Measurements from ENCODE around the gene WDR49.

WDR49 gene

GRCh38 chr3:167611718-167612117 is 42.0 kb downstream of the WDR49 start:
- DNase-seq, result no peak

GRCh38 chr3:167609156-167609555 is 44.6 kb downstream of the WDR49 start:
- DNase-seq, result no peak

- no peak for DNase-seq
Observed at GRCh38 chr3:167606836-167607235, 46.9 kb downstream of the WDR49 start.

- DNase-seq, result no peak
Observed at GRCh38 chr3:167605871-167606270, 47.9 kb downstream of the WDR49 start.

GRCh38 chr3:167602041-167602440 is 51.7 kb downstream of the WDR49 start:
- DNase-seq, result no peak

- no peak for DNase-seq
Observed at GRCh38 chr3:167587651-167588050, 66.1 kb downstream of the WDR49 start.

- DNase-seq, result no peak
Observed at GRCh38 chr3:167575000-167575600, 78.6 kb downstream of the WDR49 start.

- DNase-seq, result no peak
Observed at GRCh38 chr3:167572991-167573390, 80.8 kb downstream of the WDR49 start.

GRCh38 chr3:167568634-167569033 is 85.1 kb downstream of the WDR49 start:
- DNase-seq, result no peak

GRCh38 chr3:167565489-167565888 is 88.3 kb downstream of the WDR49 start:
- no peak for DNase-seq

GRCh38 chr3:167564612-167565011 is 89.1 kb downstream of the WDR49 start:
- no peak for DNase-seq

- no peak for DNase-seq
Observed at GRCh38 chr3:167559924-167560323, 93.8 kb downstream of the WDR49 start.

GRCh38 chr3:167554898-167555297 is 98.8 kb downstream of the WDR49 start:
- DNase-seq, result no peak

GRCh38 chr3:167538081-167538480 is 115.7 kb downstream of the WDR49 start:
- no peak for DNase-seq

GRCh38 chr3:167521006-167521355 is 132.8 kb downstream of the WDR49 start:
- DNase-seq, result no peak

GRCh38 chr3:167520266-167521005 is 133.3 kb downstream of the WDR49 start:
- DNase-seq, result no peak

- no peak for DNase-seq
Observed at GRCh38 chr3:167507954-167508353, 145.8 kb downstream of the WDR49 start.

- no peak for DNase-seq
Observed at GRCh38 chr3:167502401-167502800, 151.3 kb downstream of the WDR49 start.

- no peak for DNase-seq
Observed at GRCh38 chr3:167501941-167502340, 151.8 kb downstream of the WDR49 start.

GRCh38 chr3:167497903-167498302 is 155.8 kb downstream of the WDR49 start:
- DNase-seq, result no peak

- DNase-seq, result no peak
Observed at GRCh38 chr3:167493244-167493643, 160.5 kb downstream of the WDR49 start.

- DNase-seq, result no peak
Observed at GRCh38 chr3:167491621-167492020, 162.1 kb downstream of the WDR49 start.

GRCh38 chr3:167489571-167489970 is 164.2 kb downstream of the WDR49 start:
- no peak for DNase-seq

- DNase-seq, result no peak
Observed at GRCh38 chr3:167487556-167487955, 166.2 kb downstream of the WDR49 start.

GRCh38 chr3:167484551-167484950 is 169.2 kb downstream of the WDR49 start:
- DNase-seq, result no peak
